Measurements from ENCODE around the gene C14orf93. TPM values are rescaled to one million over a fixed set of nuclear protein-coding genes. Genes with fewer than 3 reads are reported as not detected.

The C14orf93 gene
- total RNA-seq, 5 donors from 2014 or later (not counting 1 experiment from before 2014, with no cell fraction given), result 10.8 to 13.7 (median 12.4) TPM

DNA sequence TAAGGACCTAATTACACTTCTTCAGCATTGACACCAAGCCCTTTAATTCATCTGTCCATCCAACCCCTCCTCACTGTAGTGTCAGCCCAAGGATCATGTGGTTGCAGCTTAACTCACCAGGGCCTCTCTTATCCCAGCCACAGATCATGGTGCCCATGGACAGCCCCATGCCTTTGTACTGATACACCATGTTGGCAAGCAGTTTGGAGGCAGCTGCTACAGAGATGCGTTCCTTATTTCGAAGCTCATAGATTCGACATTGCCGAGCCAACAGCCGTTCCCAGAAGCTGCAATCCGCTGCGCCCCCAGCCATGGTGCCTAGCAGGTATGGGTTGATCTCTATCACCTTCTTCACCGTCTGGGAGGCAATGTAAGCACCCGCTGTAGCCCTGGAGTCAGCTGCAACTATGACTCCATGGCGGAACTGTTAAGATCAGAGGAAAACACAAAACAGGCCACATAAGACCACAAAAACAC lies 23.3 kb upstream of the C14orf93 start:
- H3K27ac ChIP-seq (ENCODE audit: low read length), result no peak overlapping the region
- no peak for ATAC-seq (replicated peaks in 1 of 4)
- peaks cover 21 to 26% of the 10 kb centered on the region in 2 experiments for H3K4me1 ChIP-seq (ENCODE audit: control insufficient read depth in 1 of 2, extremely low read depth in 1 of 2, insufficient read depth in 2 of 2, low read length in 2 of 2)
- WGBS (ENCODE audit: insufficient coverage), result 40% methylated on average over 10 of the region's 10 CpGs
- Mint-ChIP-seq H3K27ac (peak overlapping the region; percentile 98 to 99), H3K27me3 (no peaks in the 10 kb centered on the region), H3K4me1 (peaks cover 40 to 45% (median 44%) of the 10 kb centered on the region in 3 donors), H3K36me3 (peaks cover 16% of the 10 kb centered on the region), H3K9me3 (no peaks in the 10 kb centered on the region), H3K4me3 (peak overlapping the region; percentile 88 to 98 (median 91))
- H3K9me3 ChIP-seq, result no peaks in the 10 kb centered on the region
- DNase-seq, result no peak
- H3K4me3 ChIP-seq (ENCODE audit: control insufficient read depth in 1 of 2, extremely low read depth in 1 of 2, low read length in 1 of 2), result peak overlapping the region in 1 of 2 donors; percentile 85
- H3K27me3 ChIP-seq (replicated peaks in 1 of 2; ENCODE audit: control insufficient read depth in 2 of 2, extremely low read depth in 1 of 2, insufficient read depth in 2 of 2, low read length in 1 of 2), result no peaks in the 10 kb centered on the region
- CTCF ChIA-PET, result interaction anchor here (0.6 to 2.1 kb wide), 8 partner anchors 24 to 812 kb away, joined by 3 to 15 read pairs (median 4); no protein-coding TSS in a partner anchor
- POLR2A ChIA-PET, result interaction anchor here (0.6 to 1.6 kb wide), 5 partner anchors 9 to 1503 kb away, joined by 3 to 11 read pairs (median 3); partner anchors contain the start of genes ACIN1 (in 1 of the 2) and C14orf119 (in 1 of the 2)
- peaks cover 0 to 25% of the 10 kb centered on the region in 2 donors for H3K36me3 ChIP-seq (ENCODE audit: control insufficient read depth in 2 of 2, extremely low read depth in 1 of 2, insufficient read depth in 1 of 2, low read length in 1 of 2)

- H3K27me3 Mint-ChIP-seq, result no peaks in the 10 kb centered on the region
- Histone ChIP-seq H3K4me3 (ENCODE audit: control insufficient read depth in 1 of 2, extremely low read depth in 1 of 2, low read length in 1 of 2) (no peak overlapping the region), H3K27ac (ENCODE audit: low read length) (no peak overlapping the region), H3K9me3 (no peaks in the 10 kb centered on the region), H3K36me3 (ENCODE audit: control insufficient read depth in 2 of 2, extremely low read depth in 1 of 2, insufficient read depth in 1 of 2, low read length in 1 of 2) (peaks cover 0 to 28% of the 10 kb centered on the region in 2 donors), H3K4me1 (ENCODE audit: control insufficient read depth in 1 of 2, extremely low read depth in 1 of 2, insufficient read depth in 2 of 2, low read length in 2 of 2) (peaks cover 23 to 30% of the 10 kb centered on the region in 2 experiments), H3K27me3 (replicated peaks in 1 of 2; ENCODE audit: control insufficient read depth in 2 of 2, extremely low read depth in 1 of 2, insufficient read depth in 2 of 2, low read length in 1 of 2) (no peaks in the 10 kb centered on the region)
- ATAC-seq (replicated peaks in 1 of 4), result no peak
- DNase-seq, result no peak
- peaks cover 26% of the 10 kb centered on the region for H3K36me3 Mint-ChIP-seq
- 100% methylated on average over 3 of the region's 4 CpGs for WGBS (ENCODE audit: insufficient coverage)
- H3K27ac Mint-ChIP-seq, result no peak overlapping the region
- ChIA-PET POLR2A (interaction anchor here (0.5 to 0.6 kb wide), 3 partner anchors 17 to 91 kb away, joined by 3 to 4 read pairs (median 3); no protein-coding TSS in a partner anchor), CTCF (interaction anchor here (0.8 to 1.4 kb wide), 3 partner anchors 19 to 266 kb away, joined by 3 to 10 read pairs (median 4); no protein-coding TSS in a partner anchor)
- H3K4me1 Mint-ChIP-seq, result peaks cover 50 to 55% (median 54%) of the 10 kb centered on the region in 3 donors
- H3K4me3 Mint-ChIP-seq, result peak overlapping the region in 1 of 3 donors; percentile 16
- H3K9me3 Mint-ChIP-seq, result no peaks in the 10 kb centered on the region
Measured at GRCh38 chr14:23030936-23031335, 21.0 kb upstream of the C14orf93 start.

- POLR2A ChIA-PET, result interaction anchor here in 1 of 2 donors (0.8 to 1.0 kb wide), 2 partner anchors 22 to 43 kb away, joined by 3 read pairs; no protein-coding TSS in a partner anchor
- peak overlapping the region; percentile 0 to 51 (median 41) for H3K4me3 Mint-ChIP-seq
Measured at GRCh38 chr14:23028799-23029198, 18.9 kb upstream of the C14orf93 start.

GRCh38 chr14:23025151-23025814 lies 15.3 kb upstream of the C14orf93 start:
- H3K36me3 ChIP-seq (ENCODE audit: control insufficient read depth in 2 of 2, extremely low read depth in 1 of 2, insufficient read depth in 1 of 2, low read length in 1 of 2), result peaks cover 0 to 15% of the 10 kb centered on the region in 2 donors
- Mint-ChIP-seq H3K9me3 (no peaks in the 10 kb centered on the region), H3K4me1 (peaks cover 65 to 78% (median 65%) of the 10 kb centered on the region in 3 donors), H3K4me3 (peak overlapping the region in 1 of 3 donors; percentile 36), H3K27ac (peak overlapping the region; percentile 58 to 84), H3K36me3 (peaks cover 28% of the 10 kb centered on the region), H3K27me3 (no peaks in the 10 kb centered on the region)
- ChIA-PET POLR2A (no interaction called here), CTCF (no interaction called here)
- 64% methylated on average over 2 of the region's 4 CpGs for WGBS (ENCODE audit: insufficient coverage)
- peak overlapping the region; percentile 7 for H3K27ac ChIP-seq (ENCODE audit: low read length)
- H3K4me1 ChIP-seq (ENCODE audit: control insufficient read depth in 1 of 2, extremely low read depth in 1 of 2, insufficient read depth in 2 of 2, low read length in 2 of 2), result peaks cover 35 to 48% of the 10 kb centered on the region in 2 experiments
- DNase-seq (peak in 1 of 35 experiments; percentile 12), ATAC-seq (replicated peaks in 1 of 4) (no peak)
- no peak overlapping the region for H3K4me3 ChIP-seq (ENCODE audit: control insufficient read depth in 1 of 2, extremely low read depth in 1 of 2, low read length in 1 of 2)
- H3K9me3 ChIP-seq, result no peaks in the 10 kb centered on the region
- no peaks in the 10 kb centered on the region for H3K27me3 ChIP-seq (replicated peaks in 1 of 2; ENCODE audit: control insufficient read depth in 2 of 2, extremely low read depth in 1 of 2, insufficient read depth in 2 of 2, low read length in 1 of 2)

More at GRCh38 chr14:23028799-23029198, 18.9 kb upstream of the C14orf93 start:
- peak; percentile 80 to 98 (median 92) for ATAC-seq (replicated peaks in 1 of 4)
- peaks cover 0 to 39% of the 10 kb centered on the region in 2 donors for H3K36me3 ChIP-seq (ENCODE audit: control insufficient read depth in 2 of 2, extremely low read depth in 1 of 2, insufficient read depth in 1 of 2, low read length in 1 of 2)
- CTCF ChIA-PET, result interaction anchor here (1.0 to 2.6 kb wide), 6 partner anchors 21 to 42 kb away, joined by 3 to 15 read pairs (median 5); no protein-coding TSS in a partner anchor
- peak overlapping the region; percentile 64 for H3K27ac ChIP-seq (ENCODE audit: low read length)
- H3K27me3 Mint-ChIP-seq, result no peaks in the 10 kb centered on the region
- no peak overlapping the region for H3K4me3 ChIP-seq (ENCODE audit: control insufficient read depth in 1 of 2, extremely low read depth in 1 of 2, low read length in 1 of 2)
- H3K27me3 ChIP-seq (replicated peaks in 1 of 2; ENCODE audit: control insufficient read depth in 2 of 2, extremely low read depth in 1 of 2, insufficient read depth in 2 of 2, low read length in 1 of 2), result no peaks in the 10 kb centered on the region
- no peaks in the 10 kb centered on the region for H3K9me3 ChIP-seq
- peak overlapping the region; percentile 67 to 84 for H3K27ac Mint-ChIP-seq
- H3K4me1 ChIP-seq (ENCODE audit: control insufficient read depth in 1 of 2, extremely low read depth in 1 of 2, insufficient read depth in 2 of 2, low read length in 2 of 2), result peaks cover 25 to 36% of the 10 kb centered on the region in 2 experiments
- DNase-seq, result peak in 20 of 35 experiments; percentile 13 to 63 (median 24)
- 0% methylated on average over 2 of the region's 2 CpGs for WGBS (ENCODE audit: insufficient coverage)
- no peaks in the 10 kb centered on the region for H3K9me3 Mint-ChIP-seq
- peaks cover 54 to 61% (median 55%) of the 10 kb centered on the region in 3 donors for H3K4me1 Mint-ChIP-seq
- peaks cover 40% of the 10 kb centered on the region for H3K36me3 Mint-ChIP-seq

DNA sequence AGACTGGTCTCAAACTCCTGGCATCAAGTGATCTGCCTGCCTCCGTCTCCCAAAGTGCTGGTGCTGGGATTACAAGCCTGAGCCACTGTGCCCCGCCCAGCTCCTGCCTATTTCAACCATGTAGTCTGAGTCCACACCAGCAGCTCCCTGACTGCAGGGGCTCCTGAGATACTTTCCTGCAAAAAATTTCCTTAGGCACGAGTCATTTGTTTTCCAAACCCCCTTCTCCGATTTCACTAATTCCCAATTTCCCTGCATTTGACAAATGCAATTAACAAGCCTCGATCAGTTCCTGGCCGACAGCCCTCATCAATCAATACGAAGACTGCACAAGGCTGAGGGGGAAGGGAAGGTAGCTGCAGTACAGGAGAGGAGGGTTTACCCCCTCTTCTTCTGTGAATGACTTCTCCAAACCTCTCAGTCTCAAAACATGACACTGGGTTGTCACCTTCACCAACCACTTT lies 14.7 kb upstream of the C14orf93 start:
- WGBS (ENCODE audit: insufficient coverage), result 94% methylated on average over 2 of the region's 7 CpGs
- no peak for DNase-seq
- ATAC-seq (replicated peaks in 1 of 4), result no peak
- Histone ChIP-seq H3K27ac (ENCODE audit: low read length) (no peak overlapping the region), H3K9me3 (no peaks in the 10 kb centered on the region), H3K4me1 (ENCODE audit: control insufficient read depth in 1 of 2, extremely low read depth in 1 of 2, insufficient read depth in 2 of 2, low read length in 2 of 2) (peaks cover 39 to 51% of the 10 kb centered on the region in 2 experiments), H3K27me3 (replicated peaks in 1 of 2; ENCODE audit: control insufficient read depth in 2 of 2, extremely low read depth in 1 of 2, insufficient read depth in 2 of 2, low read length in 1 of 2) (no peaks in the 10 kb centered on the region), H3K36me3 (ENCODE audit: control insufficient read depth in 2 of 2, extremely low read depth in 1 of 2, insufficient read depth in 1 of 2, low read length in 1 of 2) (peaks cover 0 to 15% of the 10 kb centered on the region in 2 donors), H3K4me3 (ENCODE audit: control insufficient read depth in 1 of 2, extremely low read depth in 1 of 2, low read length in 1 of 2) (no peak overlapping the region)
- Mint-ChIP-seq H3K36me3 (peaks cover 28% of the 10 kb centered on the region), H3K9me3 (no peaks in the 10 kb centered on the region), H3K27me3 (no peaks in the 10 kb centered on the region), H3K4me3 (peak overlapping the region in 1 of 3 donors; percentile 36), H3K27ac (peak overlapping the region; percentile 58 to 84), H3K4me1 (peaks cover 66 to 78% (median 67%) of the 10 kb centered on the region in 3 donors)
- ChIA-PET CTCF (interaction anchor here (0.7 to 1.0 kb wide), 2 partner anchors 24 to 479 kb away, joined by 3 to 5 read pairs; no protein-coding TSS in a partner anchor), POLR2A (interaction anchor here in 1 of 2 donors (0.7 kb wide), 1 partner anchor 75 kb away, joined by 3 read pairs; no protein-coding TSS in a partner anchor)

DNA sequence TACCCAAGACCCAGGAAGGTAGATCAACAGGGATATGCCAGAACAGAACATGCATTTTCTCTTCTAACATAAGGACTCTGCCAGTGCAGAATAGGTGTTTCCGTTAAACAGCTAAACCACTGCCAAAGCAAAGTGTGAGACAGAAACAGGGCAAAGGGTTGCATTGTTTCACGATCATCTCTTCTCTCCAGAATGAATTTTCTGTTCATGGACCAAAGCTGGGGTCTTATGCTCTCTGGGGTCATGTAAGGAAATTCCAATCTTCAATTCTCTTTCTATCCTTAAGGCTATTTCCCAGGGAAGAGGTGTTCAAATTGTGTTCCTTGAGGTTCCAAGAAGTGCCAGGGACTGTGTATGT lies 13.8 kb upstream of the C14orf93 start:
- no peak overlapping the region for H3K4me3 ChIP-seq (ENCODE audit: control insufficient read depth in 1 of 2, extremely low read depth in 1 of 2, low read length in 1 of 2)
- H3K27ac ChIP-seq (ENCODE audit: low read length), result no peak overlapping the region
- Mint-ChIP-seq H3K27me3 (no peaks in the 10 kb centered on the region), H3K36me3 (peaks cover 26% of the 10 kb centered on the region), H3K4me3 (peak overlapping the region in 1 of 3 donors; percentile 71), H3K27ac (peak overlapping the region; percentile 57 to 90), H3K4me1 (peaks cover 58 to 69% (median 60%) of the 10 kb centered on the region in 3 donors), H3K9me3 (no peaks in the 10 kb centered on the region)
- H3K4me1 ChIP-seq (ENCODE audit: control insufficient read depth in 1 of 2, extremely low read depth in 1 of 2, insufficient read depth in 2 of 2, low read length in 2 of 2), result peaks cover 34 to 44% of the 10 kb centered on the region in 2 experiments
- 57% methylated on average over 1 of the region's 2 CpGs for WGBS (ENCODE audit: insufficient coverage)
- DNase-seq, result no peak
- CTCF ChIA-PET, result interaction anchor here (0.5 to 1.0 kb wide), 7 partner anchors 25 to 1022 kb away, joined by 3 to 8 read pairs (median 3); no protein-coding TSS in a partner anchor
- H3K27me3 ChIP-seq (replicated peaks in 1 of 2; ENCODE audit: control insufficient read depth in 2 of 2, extremely low read depth in 1 of 2, insufficient read depth in 2 of 2, low read length in 1 of 2), result no peaks in the 10 kb centered on the region
- H3K36me3 ChIP-seq (ENCODE audit: control insufficient read depth in 2 of 2, extremely low read depth in 1 of 2, insufficient read depth in 1 of 2, low read length in 1 of 2), result peaks cover 0 to 15% of the 10 kb centered on the region in 2 donors
- no peak for ATAC-seq (replicated peaks in 1 of 4)
- H3K9me3 ChIP-seq, result no peaks in the 10 kb centered on the region
- POLR2A ChIA-PET, result interaction anchor here (0.6 to 1.0 kb wide), 5 partner anchors 9 to 457 kb away, joined by 3 to 6 read pairs (median 3); no protein-coding TSS in a partner anchor

Data from T-cell (primary cell).